Measurements from ENCODE around the gene CLHC1. TPM values are rescaled to one million over a fixed set of nuclear protein-coding genes. Genes with fewer than 3 reads are reported as not detected.

Gene CLHC1
- total RNA-seq, 1 experiment from 2014 or later, result 11.1 TPM

GRCh38 chr2:55165626-55166025, 66.5 kb downstream of the CLHC1 start:
- Histone ChIP-seq H3K4me1 (ENCODE audit: control insufficient read depth in 1 of 2, insufficient read depth in 2 of 2, low read length in 2 of 2) (peaks cover 0 to 6% of the 10 kb centered on the region in 2 experiments; a peak in 1 of 4 replicates), H3K4me3 (replicated peaks in 1 of 2; ENCODE audit: low read depth in 1 of 2, low read length in 2 of 2) (no peak overlapping the region), H3K9me3 (ENCODE audit: control insufficient read depth in 1 of 2, insufficient read depth in 1 of 2, low read depth in 1 of 2, low read length in 2 of 2) (no peaks in the 10 kb centered on the region), H3K79me2 (ENCODE audit: insufficient read depth, low read length) (no peaks in the 10 kb centered on the region), H3K9me2 (ENCODE audit: insufficient read depth) (no peaks in the 10 kb centered on the region), H3K9ac (ENCODE audit: low read length) (no peak overlapping the region), H3K27me3 (ENCODE audit: insufficient read depth, low read length) (no peaks in the 10 kb centered on the region), H4K20me1 (ENCODE audit: insufficient read depth) (no peaks in the 10 kb centered on the region), H2AFZ (ENCODE audit: low read depth, low read length, poor library complexity, severe bottlenecking) (no peak overlapping the region), H3K4me2 (ENCODE audit: low read length) (no peak overlapping the region), H3K27ac (ENCODE audit: low read depth, low read length) (no peak overlapping the region), H3K36me3 (ENCODE audit: control insufficient read depth in 1 of 2, insufficient read depth in 2 of 2, low read length in 2 of 2) (no peaks in the 10 kb centered on the region)
- intact Hi-C loops (cut with micrococcal nuclease), result no loop called here
- DNase-seq (ENCODE audit: low read depth, low spot score) (no peak), ATAC-seq (no peak)
- TF ChIP-seq FOSL1 (IDR thresholded peaks at IDR 0.05; ENCODE audit: low read depth), result 0 out of 2 replicates have a peak, but pooled peaks have one; percentile 14
- no peak for TF ChIP-seq POLR2AphosphoS5 (IDR thresholded peaks at IDR 0.05; ENCODE audit: low read depth, low read length)
- no TSS peak for BruUV-seq (replicated peaks)
- ChIA-PET CTCF (no interaction called here), RAD21 (ENCODE audit: low non-redundant PET in 1 of 2, low total read pairs in 2 of 2, uncharacterized antibody in 2 of 2, unreplicated experiment in 2 of 2) (interaction anchor here in 1 of 2 experiments (1.7 kb wide), 1 partner anchor 116 kb away, joined by 4 read pairs; no protein-coding TSS in a partner anchor), POLR2A (interaction anchor here (4.7 kb wide), 1 partner anchor 115 kb away, joined by 15 read pairs; the partner anchor contains the start of gene RTN4)

- Histone ChIP-seq H3K4me2 (ENCODE audit: low read length) (no peak overlapping the region), H3K4me3 (replicated peaks in 1 of 2; ENCODE audit: low read depth in 1 of 2, low read length in 2 of 2) (no peak overlapping the region), H3K27me3 (ENCODE audit: insufficient read depth, low read length) (no peaks in the 10 kb centered on the region), H3K79me2 (ENCODE audit: insufficient read depth, low read length) (no peaks in the 10 kb centered on the region), H3K9me2 (ENCODE audit: insufficient read depth) (no peaks in the 10 kb centered on the region), H3K36me3 (ENCODE audit: control insufficient read depth in 1 of 2, insufficient read depth in 2 of 2, low read length in 2 of 2) (no peaks in the 10 kb centered on the region), H3K9ac (ENCODE audit: low read length) (no peak overlapping the region), H3K9me3 (ENCODE audit: control insufficient read depth in 1 of 2, insufficient read depth in 1 of 2, low read depth in 1 of 2, low read length in 2 of 2) (no peaks in the 10 kb centered on the region), H2AFZ (ENCODE audit: low read depth, low read length, poor library complexity, severe bottlenecking) (no peak overlapping the region), H4K20me1 (ENCODE audit: insufficient read depth) (no peaks in the 10 kb centered on the region), H3K4me1 (ENCODE audit: control insufficient read depth in 1 of 2, insufficient read depth in 2 of 2, low read length in 2 of 2) (peaks cover 0 to 6% of the 10 kb centered on the region in 2 experiments; a peak in 1 of 4 replicates), H3K27ac (ENCODE audit: low read depth, low read length) (no peak overlapping the region)
- intact Hi-C loops (cut with micrococcal nuclease), result no loop called here
- RAD21 ChIA-PET (ENCODE audit: low non-redundant PET in 1 of 2, low total read pairs in 2 of 2, uncharacterized antibody in 2 of 2, unreplicated experiment in 2 of 2), result interaction anchor here in 1 of 2 experiments (1.7 kb wide), 1 partner anchor 116 kb away, joined by 4 read pairs; no protein-coding TSS in a partner anchor
- DNase-seq (ENCODE audit: low read depth, low spot score), result no peak
- BruUV-seq (replicated peaks), result no TSS peak
- CTCF ChIA-PET, result no interaction called here
- TF ChIP-seq SRF (IDR thresholded peaks at IDR 0.05; ENCODE audit: low read depth) (no peak), ZFX (IDR thresholded peaks at IDR 0.05) (no peak), ZNF274 (IDR thresholded peaks at IDR 0.05; ENCODE audit: low read depth, low read length) (no peak), EZH2phosphoT487 (IDR thresholded peaks at IDR 0.05; ENCODE audit: borderline replicate concordance) (no peak), JUND (IDR thresholded peaks at IDR 0.05) (no peak), SIN3A (IDR thresholded peaks at IDR 0.05; ENCODE audit: low read depth) (no peak)
- POLR2A ChIA-PET, result interaction anchor here (0.7 to 4.7 kb wide), 2 partner anchors 49 to 115 kb away, joined by 4 to 15 read pairs; partner anchors contain the start of gene RTN4
- no peak for ATAC-seq
Observed at GRCh38 chr2:55164534-55165480, 67.3 kb downstream of the CLHC1 start.

Data from HCT116 (cell line).